Chondrocyte (in vitro differentiated cells): ENCODE results near the gene GAPVD1. TPM values are rescaled to one million over a fixed set of nuclear protein-coding genes. Genes with fewer than 3 reads are reported as not detected.

ENCODE experiments used
- DNase-seq: peaks from one replicate; pipeline ENCODE4 v3.0.0; 2021; ENCODE audit warnings: mixed read lengths, low spot score
- H3K27ac Mint-ChIP-seq: one replicate; pipeline ENCODE4 v1.8.0; 2021; ENCODE audit warnings: mild to moderate bottlenecking, moderate library complexity, mixed read lengths; ENCODE audit not compliant: unreplicated experiment
- H3K27me3 Mint-ChIP-seq: 2 replicates; pipeline ENCODE4 v1.8.0; 2021; ENCODE audit warnings: low read depth, mixed read lengths
- H3K36me3 Mint-ChIP-seq: 2 replicates; pipeline ENCODE4 v1.8.0; 2021; ENCODE audit warnings: low read depth, mixed read lengths
- H3K4me1 Mint-ChIP-seq: 2 replicates; pipeline ENCODE4 v1.8.0; 2021; ENCODE audit warnings: low read depth, mild to moderate bottlenecking, mixed read lengths
- H3K4me3 Mint-ChIP-seq: one replicate; pipeline ENCODE4 v1.8.0; 2021; ENCODE audit warnings: mild to moderate bottlenecking, moderate library complexity, mixed read lengths; ENCODE audit not compliant: unreplicated experiment
- H3K9me3 Mint-ChIP-seq: 2 replicates; pipeline ENCODE4 v1.8.0; 2021; ENCODE audit warnings: low read depth, mixed read lengths
- total RNA-seq: library from RNA; stranded (reverse); gene quantifications from 3 replicates; pipeline ENCODE4 v1.2.1, GENCODE V29; 2021
- TF ChIP-seq, protein P1 (sequence below): fragments of 200-600 bp; sonication (generic); IDR thresholded peaks from 2 replicates; pipeline ENCODE4 v1.5.0; 2021; ENCODE audit warnings: antibody characterized with exemption, mild to moderate bottlenecking, moderate library complexity

GAPVD1 gene
- total RNA-seq, 1 donor from 2014 or later, result 46.2 TPM

DNA sequence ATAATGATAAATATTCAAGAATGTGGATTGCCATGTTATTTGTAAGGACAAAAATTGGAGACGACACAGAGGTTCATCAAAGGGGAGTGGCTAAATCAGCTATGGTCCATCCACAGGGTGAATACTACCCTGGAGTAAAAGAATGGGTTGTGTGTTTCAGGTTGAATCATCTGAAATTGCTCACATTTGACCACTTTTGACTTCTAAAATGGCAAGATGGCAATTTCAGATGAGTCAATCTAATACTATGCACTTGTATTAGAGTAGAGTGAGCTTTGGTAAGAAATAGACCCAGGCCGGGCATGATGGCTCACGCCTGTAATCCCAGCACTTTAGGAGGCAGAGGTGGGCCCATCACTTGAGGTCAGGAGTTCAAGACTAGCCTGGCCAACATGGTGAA is 131.8 kb downstream of the GAPVD1 start:
- DNase-seq, result no peak
- no peaks in the 10 kb centered on the region for H3K27me3 Mint-ChIP-seq

DNA sequence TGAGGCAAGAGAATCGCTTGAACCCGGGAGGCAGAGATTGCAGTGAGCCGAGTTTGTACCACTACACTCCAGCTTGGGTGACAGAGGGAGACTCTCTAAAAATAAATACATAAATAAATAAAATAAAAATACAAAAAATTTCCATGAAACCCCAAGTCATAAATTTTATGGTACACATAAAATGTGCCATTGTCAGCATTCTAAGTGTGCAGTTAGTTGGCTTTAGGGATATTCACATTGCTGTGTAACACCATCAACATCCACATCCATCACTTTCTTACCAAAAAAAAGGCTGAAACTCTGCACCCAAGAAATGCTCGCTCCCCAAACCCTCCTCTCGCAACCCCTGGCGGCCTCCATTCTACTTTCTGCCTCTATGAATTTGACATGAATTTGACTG is 135.2 kb downstream of the GAPVD1 start:
- Mint-ChIP-seq H3K36me3 (no peaks in the 10 kb centered on the region), H3K9me3 (no peaks in the 10 kb centered on the region), H3K4me1 (no peaks in the 10 kb centered on the region), H3K27ac (no peak overlapping the region), H3K27me3 (no peaks in the 10 kb centered on the region), H3K4me3 (no peak overlapping the region)
- DNase-seq, result no peak
- TF ChIP-seq, protein P1, sequence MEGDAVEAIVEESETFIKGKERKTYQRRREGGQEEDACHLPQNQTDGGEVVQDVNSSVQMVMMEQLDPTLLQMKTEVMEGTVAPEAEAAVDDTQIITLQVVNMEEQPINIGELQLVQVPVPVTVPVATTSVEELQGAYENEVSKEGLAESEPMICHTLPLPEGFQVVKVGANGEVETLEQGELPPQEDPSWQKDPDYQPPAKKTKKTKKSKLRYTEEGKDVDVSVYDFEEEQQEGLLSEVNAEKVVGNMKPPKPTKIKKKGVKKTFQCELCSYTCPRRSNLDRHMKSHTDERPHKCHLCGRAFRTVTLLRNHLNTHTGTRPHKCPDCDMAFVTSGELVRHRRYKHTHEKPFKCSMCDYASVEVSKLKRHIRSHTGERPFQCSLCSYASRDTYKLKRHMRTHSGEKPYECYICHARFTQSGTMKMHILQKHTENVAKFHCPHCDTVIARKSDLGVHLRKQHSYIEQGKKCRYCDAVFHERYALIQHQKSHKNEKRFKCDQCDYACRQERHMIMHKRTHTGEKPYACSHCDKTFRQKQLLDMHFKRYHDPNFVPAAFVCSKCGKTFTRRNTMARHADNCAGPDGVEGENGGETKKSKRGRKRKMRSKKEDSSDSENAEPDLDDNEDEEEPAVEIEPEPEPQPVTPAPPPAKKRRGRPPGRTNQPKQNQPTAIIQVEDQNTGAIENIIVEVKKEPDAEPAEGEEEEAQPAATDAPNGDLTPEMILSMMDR, result no peak

More for the DNA sequence above, 131.8 kb downstream of the GAPVD1 start:
- TF ChIP-seq, protein P1, result no peak
- Mint-ChIP-seq H3K27ac (no peak overlapping the region), H3K4me3 (no peak overlapping the region), H3K4me1 (no peaks in the 10 kb centered on the region), H3K36me3 (no peaks in the 10 kb centered on the region), H3K9me3 (no peaks in the 10 kb centered on the region)

DNA sequence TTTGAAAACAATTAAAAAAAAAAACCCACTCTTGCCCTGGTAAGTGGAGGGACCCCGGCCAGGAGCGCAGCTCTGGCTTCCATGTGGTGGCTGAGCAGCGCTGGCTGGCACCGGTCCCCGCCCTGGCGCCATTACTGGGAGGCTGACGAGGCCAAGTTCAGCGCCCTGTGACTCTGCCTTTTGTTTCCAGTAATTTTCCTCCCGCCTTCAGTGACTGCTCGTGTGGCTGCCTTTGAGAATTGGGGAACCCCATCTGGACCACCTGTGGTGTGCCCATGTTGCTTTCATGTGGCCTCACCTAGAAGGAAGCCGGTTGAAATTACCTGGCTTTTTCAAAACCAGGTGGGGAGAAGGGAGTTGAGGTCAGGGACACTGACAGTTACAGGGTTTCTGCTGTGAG is 136.1 kb downstream of the GAPVD1 start:
- no peaks in the 10 kb centered on the region for H3K27me3 Mint-ChIP-seq
- H3K9me3 Mint-ChIP-seq, result no peaks in the 10 kb centered on the region
- no peaks in the 10 kb centered on the region for H3K4me1 Mint-ChIP-seq
- no peak for DNase-seq
- TF ChIP-seq, protein P1, result no peak
- no peaks in the 10 kb centered on the region for H3K36me3 Mint-ChIP-seq
- no peak overlapping the region for H3K4me3 Mint-ChIP-seq
- H3K27ac Mint-ChIP-seq, result no peak overlapping the region

DNA sequence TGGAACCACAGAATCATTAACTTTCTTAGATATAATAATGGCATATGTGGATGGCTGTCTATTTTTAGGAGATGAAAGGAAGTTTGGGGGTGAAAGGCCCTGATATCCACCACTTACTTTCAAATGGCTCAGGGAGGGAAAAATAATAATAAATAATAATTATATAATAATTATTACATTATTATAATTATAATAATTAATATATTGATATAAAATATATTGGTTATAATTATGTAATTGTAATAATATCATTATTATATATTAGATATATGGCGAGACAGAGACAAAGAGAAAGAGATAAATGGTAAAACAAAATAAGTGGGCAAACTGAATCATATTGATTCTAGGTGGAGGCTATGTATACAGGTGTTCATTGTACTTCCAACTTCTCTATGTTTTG is 136.6 kb downstream of the GAPVD1 start:
- H3K36me3 Mint-ChIP-seq, result no peaks in the 10 kb centered on the region
- H3K4me3 Mint-ChIP-seq, result no peak overlapping the region
- no peak overlapping the region for H3K27ac Mint-ChIP-seq
- H3K27me3 Mint-ChIP-seq, result no peaks in the 10 kb centered on the region
- DNase-seq, result no peak
- TF ChIP-seq, protein P1, result no peak
- no peaks in the 10 kb centered on the region for H3K9me3 Mint-ChIP-seq
- H3K4me1 Mint-ChIP-seq, result no peaks in the 10 kb centered on the region

DNA sequence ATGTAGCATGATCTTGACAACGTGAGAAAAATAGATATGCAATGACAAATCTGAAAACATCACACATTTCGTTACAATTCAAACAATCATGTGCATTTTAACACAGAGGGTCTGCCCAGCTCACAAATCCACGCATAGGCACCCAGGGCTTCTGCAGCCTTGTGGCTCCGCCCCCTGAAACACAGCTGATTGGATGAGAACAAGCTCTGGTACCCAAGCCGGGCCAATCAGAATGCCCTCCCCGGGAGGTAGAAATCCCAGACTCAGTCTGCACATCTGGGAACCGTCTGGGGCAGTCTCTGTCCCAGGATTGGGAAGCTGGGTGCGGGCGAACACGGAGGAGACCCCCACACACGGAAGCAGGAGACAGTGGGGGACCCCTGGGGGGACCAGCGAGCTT is 137.5 kb downstream of the GAPVD1 start:
- no peaks in the 10 kb centered on the region for H3K27me3 Mint-ChIP-seq
- H3K9me3 Mint-ChIP-seq, result no peaks in the 10 kb centered on the region
- H3K27ac Mint-ChIP-seq, result no peak overlapping the region
- no peak overlapping the region for H3K4me3 Mint-ChIP-seq
- H3K4me1 Mint-ChIP-seq, result no peaks in the 10 kb centered on the region
- no peak for DNase-seq
- TF ChIP-seq, protein P1, result no peak
- H3K36me3 Mint-ChIP-seq, result no peaks in the 10 kb centered on the region
